SK-N-SH (cell line): Measurements from ENCODE around the gene JPT2. TPM values are rescaled to one million over a fixed set of nuclear protein-coding genes. Genes with fewer than 3 reads are reported as not detected.

Experiments used
- CTCF ChIA-PET: fragments of 300-600, 350-600 bp; formaldehyde crosslinking; extraction: SDS; loops from one replicate; lab custom pipeline; 2021; lab: Yijun Ruan, JAX
- POLR2A ChIA-PET: fragments of 350-600 bp; sonication (Branson Sonifier 250); formaldehyde crosslinking; extraction: SDS; loops from one replicate; lab custom pipeline; 2020; ENCODE audit warnings: antibody characterized with exemption, inconsistent platforms; lab: Yijun Ruan, JAX
- DNase-seq: peaks from one replicate; pipeline ENCODE4 v3.0.0; 2012
- H2AFZ ChIP-seq: fragments of 200-600 bp; sonication (generic); 2 replicates; pipeline ENCODE4 v1.8.1; 2016; ENCODE audit warnings: antibody characterized with exemption, mild to moderate bottlenecking, low read depth
- H3F3A ChIP-seq: fragments of 200-600 bp; sonication (generic); replicated peaks from 2 replicates; pipeline ENCODE3; 2016; ENCODE audit warnings: antibody characterized with exemption, mild to moderate bottlenecking; ENCODE audit not compliant: insufficient read depth
- H3K27ac ChIP-seq, 2 experiments: fragments of 200-500 bp in 1 of 2; fragments of 200-600 bp in 1 of 2; sonication (Bioruptor generic) in 1 of 2; sonication (generic), shearing (Covaris generic) in 1 of 2; 2 replicates each; pipeline versions ENCODE4 v1.5.1 to v1.6.1; 2014 to 2016; ENCODE audit warnings: low read depth in 2 of 2, inconsistent platforms in 1 of 2, low read length in 1 of 2, mild to moderate bottlenecking in 1 of 2, mixed read lengths in 1 of 2
- H3K27me3 ChIP-seq: fragments of 200-600 bp; sonication (generic), shearing (Covaris generic); 2 replicates; pipeline ENCODE4 v1.6.1; 2016; ENCODE audit warnings: mixed run types; ENCODE audit not compliant: insufficient read depth
- H3K36me3 ChIP-seq, 2 experiments: fragments of 200-500 bp in 1 of 2; fragments of 200-600 bp in 1 of 2; sonication (Bioruptor generic) in 1 of 2; sonication (generic) in 1 of 2; replicated peaks in 1 of 2; 2 replicates each; pipeline versions ENCODE3 to v1.5.1; 2014 to 2016; ENCODE audit warnings: low read length in 1 of 2, mild to moderate bottlenecking in 1 of 2; ENCODE audit not compliant: insufficient read depth in 2 of 2, control insufficient read depth in 1 of 2
- H3K4me1 ChIP-seq, 2 experiments: fragments of 200-500 bp in 1 of 2; fragments of 200-600 bp in 1 of 2; sonication (Bioruptor generic) in 1 of 2; sonication (generic), shearing (Covaris generic) in 1 of 2; 2 replicates each; pipeline versions ENCODE4 v1.5.1 to v1.6.1; 2014 to 2016; ENCODE audit warnings: low read depth in 1 of 2, low read length in 1 of 2, mixed run types in 1 of 2; ENCODE audit not compliant: insufficient read depth in 2 of 2, control insufficient read depth in 1 of 2
- H3K4me2 ChIP-seq: fragments of 200-600 bp; sonication (generic), shearing (Covaris generic); 2 replicates; pipeline ENCODE4 v1.6.1; 2017; ENCODE audit warnings: mixed run types
- H3K4me3 ChIP-seq, 2 experiments: fragments of 200-500 bp in 1 of 2; fragments of 200-600 bp in 1 of 2; sonication (Bioruptor generic) in 1 of 2; sonication (generic), shearing (Covaris generic) in 1 of 2; 2 replicates each; pipeline versions ENCODE4 v1.5.1 to v1.8.1; 2014 to 2016; ENCODE audit warnings: low read depth in 2 of 2, inconsistent platforms in 1 of 2, low read length in 1 of 2, mild to moderate bottlenecking in 1 of 2, mixed read lengths in 1 of 2, moderate library complexity in 1 of 2
- H3K79me2 ChIP-seq: fragments of 200-600 bp; sonication (generic); 2 replicates; pipeline ENCODE4 v1.8.1; 2017; ENCODE audit warnings: mild to moderate bottlenecking; ENCODE audit not compliant: insufficient read depth
- H3K9ac ChIP-seq: fragments of 200-600 bp; sonication (generic); 2 replicates; pipeline ENCODE4 v1.6.1; 2017; ENCODE audit warnings: mixed run types
- H3K9me2 ChIP-seq: fragments of 200-600 bp; sonication (generic); 2 replicates; pipeline ENCODE4 v1.6.1; 2017; ENCODE audit warnings: mixed run types
- H3K9me3 ChIP-seq: fragments of 200-600 bp; sonication (generic); 2 replicates; pipeline ENCODE4 v1.6.1; 2017; ENCODE audit warnings: mixed run types, mild to moderate bottlenecking, moderate library complexity
- H4K20me1 ChIP-seq: fragments of 200-600 bp; sonication (generic); 2 replicates; pipeline ENCODE4 v1.6.1; 2017; ENCODE audit warnings: mild to moderate bottlenecking, mixed run types; ENCODE audit not compliant: insufficient read depth
- ELF1 ChIP-seq: IDR thresholded peaks from 2 replicates; pipeline ENCODE4 v1.4.0; 2012
- EP300 ChIP-seq, 2 experiments: IDR thresholded peaks; 2 replicates each; pipeline versions ENCODE4 v1.4.0 to v1.6.1; 2012; ENCODE audit warnings: borderline replicate concordance in 1 of 2, low read depth in 1 of 2, low read length in 1 of 2
- EZH2phosphoT487 ChIP-seq: fragments of 200-600 bp; sonication (generic); IDR thresholded peaks from 2 replicates; pipeline ENCODE4 v1.6.1; 2017; ENCODE audit warnings: low read depth, mixed run types, mild to moderate bottlenecking, antibody characterized with exemption, moderate library complexity, borderline replicate concordance
- FOSL2 ChIP-seq: IDR thresholded peaks from 2 replicates; pipeline ENCODE4 v1.4.0; 2012; ENCODE audit warnings: low read depth, mild to moderate bottlenecking, moderate library complexity, borderline replicate concordance
- FOXJ3 ChIP-seq: sonication (generic); formaldehyde crosslinking; IDR thresholded peaks from 2 replicates; pipeline ENCODE4 v1.5.1; 2020; ENCODE audit warnings: mild to moderate bottlenecking, missing genetic modification reagents
- GABPA ChIP-seq: IDR thresholded peaks from 2 replicates; pipeline ENCODE4 v1.4.0; 2012; ENCODE audit warnings: low read depth, mild to moderate bottlenecking
- GATA2 ChIP-seq: sonication (generic); formaldehyde crosslinking; IDR thresholded peaks from 2 replicates; pipeline ENCODE4 v1.5.0; 2020; ENCODE audit warnings: mild to moderate bottlenecking, missing genetic modification reagents
- MEF2A ChIP-seq: IDR thresholded peaks from 2 replicates; pipeline ENCODE4 v1.4.0; 2012; ENCODE audit warnings: low read depth, borderline replicate concordance
- NFIC ChIP-seq: IDR thresholded peaks from 2 replicates; pipeline ENCODE4 v1.4.0; 2012; ENCODE audit warnings: borderline replicate concordance
- POLR2AphosphoS5 ChIP-seq: IDR thresholded peaks from 2 replicates; pipeline ENCODE4 v1.6.1; 2012; ENCODE audit warnings: low read depth, low read length
- RCOR1 ChIP-seq: fragments of 150-350 bp; IDR thresholded peaks from 2 replicates; pipeline ENCODE4 v1.6.1; 2017; ENCODE audit warnings: antibody characterized with exemption, low read length
- RFX5 ChIP-seq: IDR thresholded peaks from 2 replicates; pipeline ENCODE4 v1.6.1; 2012; ENCODE audit warnings: mild to moderate bottlenecking, improper control_type of control experiment, low read length
- RXRA ChIP-seq: IDR thresholded peaks from 2 replicates; pipeline ENCODE4 v1.4.0; 2012; ENCODE audit warnings: low read depth, mild to moderate bottlenecking, borderline replicate concordance
- TEAD4 ChIP-seq: IDR thresholded peaks from 2 replicates; pipeline ENCODE4 v1.4.0; 2012; ENCODE audit warnings: mild to moderate bottlenecking, borderline replicate concordance; ENCODE audit not compliant: insufficient read depth
- YY1 ChIP-seq: IDR thresholded peaks from 2 replicates; pipeline ENCODE4 v1.4.0; 2012; ENCODE audit warnings: low read depth, mild to moderate bottlenecking
- WGBS: methylation state at CpG from one replicate; pipeline ENCODE4 v1.1.6; 2017; ENCODE audit warnings: low lambda C conversion rate; 5-methylcytosine and 5-hydroxymethylcytosine counted together
- polyA plus RNA-seq, 3 experiments: library from polyadenylated mRNA; depleted of rRNA; stranded (reverse); fragments of >200 nt; gene quantifications; 2 replicates each; pipeline ENCODE4 v1.2.3, GENCODE V29; 2012
- TF ChIP-seq, protein P1 (sequence below): IDR thresholded peaks from 2 replicates; pipeline ENCODE4 v1.6.1; 2012; ENCODE audit warnings: mild to moderate bottlenecking, low read depth, low read length, moderate library complexity
- TF ChIP-seq, protein P2 (sequence below): IDR thresholded peaks from 2 replicates; pipeline ENCODE4 v1.4.0; 2012; ENCODE audit warnings: low read depth
- TF ChIP-seq, protein P3 (sequence below): IDR thresholded peaks from 2 replicates; pipeline ENCODE4 v1.4.0; 2012; ENCODE audit warnings: low read depth, borderline replicate concordance
- TF ChIP-seq, protein P4 (sequence below): fragments of 150-350 bp; IDR thresholded peaks from 2 replicates; pipeline ENCODE4 v1.6.1; 2017; ENCODE audit warnings: antibody characterized with exemption, low read length, low read depth, borderline replicate concordance
- TF ChIP-seq, protein P5 (sequence below): IDR thresholded peaks from 2 replicates; pipeline ENCODE4 v1.4.0; 2012; ENCODE audit warnings: low read depth, borderline replicate concordance

The JPT2 gene
- polyA plus RNA-seq, 1 of the 3 experiments (the other 2 are of a cell fraction), result 67.4 TPM

DNA sequence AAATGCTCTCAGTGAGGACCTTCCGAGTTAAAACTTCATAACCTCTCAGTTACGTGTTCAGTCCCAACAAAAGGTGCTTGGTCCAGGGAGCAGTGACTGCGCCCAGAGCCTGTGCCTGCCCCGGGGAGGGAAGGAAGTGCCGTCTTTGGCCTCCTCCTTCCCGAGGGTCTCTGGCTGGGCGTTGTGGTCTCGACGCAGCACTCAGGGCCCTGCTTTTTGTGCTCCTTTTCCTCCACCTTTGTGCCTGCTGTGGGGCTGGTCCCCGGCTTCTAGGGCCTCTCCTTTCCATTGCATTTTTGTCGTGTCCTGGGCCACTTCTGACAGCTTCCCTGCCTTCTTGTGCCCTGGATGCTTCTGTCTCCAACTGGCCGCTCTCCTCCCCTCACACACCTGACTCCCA, 36.8 kb upstream of the JPT2 start:
- H3K9me3 ChIP-seq, result no peaks in the 10 kb centered on the region
- no peak overlapping the region for H3K27ac ChIP-seq
- H3F3A ChIP-seq, result no peaks in the 10 kb centered on the region
- 96% methylated on average over 12 of the region's 12 CpGs for WGBS
- H3K4me1 ChIP-seq, result no peaks in the 10 kb centered on the region
- ChIA-PET CTCF (no interaction called here), POLR2A (no interaction called here)
- no peaks in the 10 kb centered on the region for H3K27me3 ChIP-seq
- no peak overlapping the region for H3K9ac ChIP-seq
- H3K9me2 ChIP-seq, result no peaks in the 10 kb centered on the region
- H2AFZ ChIP-seq, result no peak overlapping the region
- no peak for DNase-seq
- H3K79me2 ChIP-seq, result peaks cover 6% of the 10 kb centered on the region; the same call in 1 of the 2 replicates
- no peak overlapping the region for H3K4me2 ChIP-seq
- TF ChIP-seq YY1 (no peak), RCOR1 (no peak), RXRA (no peak), EP300 (IDR thresholded peaks at IDR 0.05; ENCODE audit: borderline replicate concordance in 1 of 2, low read depth in 1 of 2, low read length in 1 of 2) (no peak), EZH2phosphoT487 (no peak), ELF1 (no peak), FOXJ3 (CRISPR knock-in tag) (no peak)
- TF ChIP-seq, protein P1, sequence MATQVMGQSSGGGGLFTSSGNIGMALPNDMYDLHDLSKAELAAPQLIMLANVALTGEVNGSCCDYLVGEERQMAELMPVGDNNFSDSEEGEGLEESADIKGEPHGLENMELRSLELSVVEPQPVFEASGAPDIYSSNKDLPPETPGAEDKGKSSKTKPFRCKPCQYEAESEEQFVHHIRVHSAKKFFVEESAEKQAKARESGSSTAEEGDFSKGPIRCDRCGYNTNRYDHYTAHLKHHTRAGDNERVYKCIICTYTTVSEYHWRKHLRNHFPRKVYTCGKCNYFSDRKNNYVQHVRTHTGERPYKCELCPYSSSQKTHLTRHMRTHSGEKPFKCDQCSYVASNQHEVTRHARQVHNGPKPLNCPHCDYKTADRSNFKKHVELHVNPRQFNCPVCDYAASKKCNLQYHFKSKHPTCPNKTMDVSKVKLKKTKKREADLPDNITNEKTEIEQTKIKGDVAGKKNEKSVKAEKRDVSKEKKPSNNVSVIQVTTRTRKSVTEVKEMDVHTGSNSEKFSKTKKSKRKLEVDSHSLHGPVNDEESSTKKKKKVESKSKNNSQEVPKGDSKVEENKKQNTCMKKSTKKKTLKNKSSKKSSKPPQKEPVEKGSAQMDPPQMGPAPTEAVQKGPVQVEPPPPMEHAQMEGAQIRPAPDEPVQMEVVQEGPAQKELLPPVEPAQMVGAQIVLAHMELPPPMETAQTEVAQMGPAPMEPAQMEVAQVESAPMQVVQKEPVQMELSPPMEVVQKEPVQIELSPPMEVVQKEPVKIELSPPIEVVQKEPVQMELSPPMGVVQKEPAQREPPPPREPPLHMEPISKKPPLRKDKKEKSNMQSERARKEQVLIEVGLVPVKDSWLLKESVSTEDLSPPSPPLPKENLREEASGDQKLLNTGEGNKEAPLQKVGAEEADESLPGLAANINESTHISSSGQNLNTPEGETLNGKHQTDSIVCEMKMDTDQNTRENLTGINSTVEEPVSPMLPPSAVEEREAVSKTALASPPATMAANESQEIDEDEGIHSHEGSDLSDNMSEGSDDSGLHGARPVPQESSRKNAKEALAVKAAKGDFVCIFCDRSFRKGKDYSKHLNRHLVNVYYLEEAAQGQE, result no peak
- TF ChIP-seq, protein P2, sequence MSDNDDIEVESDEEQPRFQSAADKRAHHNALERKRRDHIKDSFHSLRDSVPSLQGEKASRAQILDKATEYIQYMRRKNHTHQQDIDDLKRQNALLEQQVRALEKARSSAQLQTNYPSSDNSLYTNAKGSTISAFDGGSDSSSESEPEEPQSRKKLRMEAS, result no peak
- 0 out of 2 replicates have a peak, but pooled peaks cover 3% of the 10 kb centered on the region for H4K20me1 ChIP-seq
- H3K4me3 ChIP-seq, result no peak overlapping the region
- H3K36me3 ChIP-seq, result peaks cover 17 to 66% of the 10 kb centered on the region in 2 experiments

DNA sequence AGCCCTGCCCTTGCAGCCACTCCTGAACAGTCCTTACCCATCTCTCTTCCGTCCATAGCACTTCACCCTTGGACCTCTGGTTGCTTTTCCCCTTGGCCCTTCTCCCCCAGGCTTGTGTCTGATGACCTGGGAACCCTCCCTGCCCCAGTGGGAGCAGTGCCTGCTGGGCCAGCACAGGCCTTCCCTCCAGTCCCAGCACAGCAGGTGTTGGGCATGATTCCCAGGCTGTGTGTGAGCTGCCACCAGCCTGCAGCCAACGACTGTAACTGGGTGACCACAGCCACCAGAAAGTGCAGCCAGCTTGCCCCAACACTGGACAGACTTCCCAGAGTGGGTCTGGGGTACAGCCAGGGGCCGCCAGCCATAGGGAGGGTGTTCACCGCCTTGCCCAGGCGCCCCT, 35.9 kb upstream of the JPT2 start:
- peaks cover 21 to 75% of the 10 kb centered on the region in 2 experiments for H3K36me3 ChIP-seq
- no peak overlapping the region for H3K9ac ChIP-seq
- peaks cover 0 to 4% of the 10 kb centered on the region in 2 experiments; a peak in 1 of 4 replicates for H3K4me1 ChIP-seq
- H2AFZ ChIP-seq, result no peak overlapping the region
- WGBS, result 86% methylated on average over 4 of the region's 5 CpGs
- H3K27ac ChIP-seq, result no peak overlapping the region
- no peaks in the 10 kb centered on the region for H3K9me3 ChIP-seq
- POLR2A ChIA-PET, result no interaction called here
- 0 out of 2 replicates have a peak, but pooled peaks cover 8% of the 10 kb centered on the region for H4K20me1 ChIP-seq
- no peak for DNase-seq
- no peaks in the 10 kb centered on the region for H3K27me3 ChIP-seq
- CTCF ChIA-PET, result no interaction called here
- no peak overlapping the region for H3K4me3 ChIP-seq
- no peaks in the 10 kb centered on the region for H3F3A ChIP-seq
- H3K79me2 ChIP-seq, result peaks cover 7% of the 10 kb centered on the region; the same call in 1 of the 2 replicates
- no peak overlapping the region for H3K4me2 ChIP-seq
- no peaks in the 10 kb centered on the region for H3K9me2 ChIP-seq
- TF ChIP-seq, protein P3, sequence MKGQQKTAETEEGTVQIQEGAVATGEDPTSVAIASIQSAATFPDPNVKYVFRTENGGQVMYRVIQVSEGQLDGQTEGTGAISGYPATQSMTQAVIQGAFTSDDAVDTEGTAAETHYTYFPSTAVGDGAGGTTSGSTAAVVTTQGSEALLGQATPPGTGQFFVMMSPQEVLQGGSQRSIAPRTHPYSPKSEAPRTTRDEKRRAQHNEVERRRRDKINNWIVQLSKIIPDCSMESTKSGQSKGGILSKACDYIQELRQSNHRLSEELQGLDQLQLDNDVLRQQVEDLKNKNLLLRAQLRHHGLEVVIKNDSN, result no peak
- no peak for TF ChIP-seq ELF1
- no peak for TF ChIP-seq RXRA
- TF ChIP-seq FOSL2, result no peak
- TF ChIP-seq NFIC, result no peak
- TF ChIP-seq, protein P4, sequence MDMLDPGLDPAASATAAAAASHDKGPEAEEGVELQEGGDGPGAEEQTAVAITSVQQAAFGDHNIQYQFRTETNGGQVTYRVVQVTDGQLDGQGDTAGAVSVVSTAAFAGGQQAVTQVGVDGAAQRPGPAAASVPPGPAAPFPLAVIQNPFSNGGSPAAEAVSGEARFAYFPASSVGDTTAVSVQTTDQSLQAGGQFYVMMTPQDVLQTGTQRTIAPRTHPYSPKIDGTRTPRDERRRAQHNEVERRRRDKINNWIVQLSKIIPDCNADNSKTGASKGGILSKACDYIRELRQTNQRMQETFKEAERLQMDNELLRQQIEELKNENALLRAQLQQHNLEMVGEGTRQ, result no peak
- TF ChIP-seq FOXJ3 (CRISPR knock-in tag), result no peak
- TF ChIP-seq YY1, result no peak
- TF ChIP-seq, protein P5, sequence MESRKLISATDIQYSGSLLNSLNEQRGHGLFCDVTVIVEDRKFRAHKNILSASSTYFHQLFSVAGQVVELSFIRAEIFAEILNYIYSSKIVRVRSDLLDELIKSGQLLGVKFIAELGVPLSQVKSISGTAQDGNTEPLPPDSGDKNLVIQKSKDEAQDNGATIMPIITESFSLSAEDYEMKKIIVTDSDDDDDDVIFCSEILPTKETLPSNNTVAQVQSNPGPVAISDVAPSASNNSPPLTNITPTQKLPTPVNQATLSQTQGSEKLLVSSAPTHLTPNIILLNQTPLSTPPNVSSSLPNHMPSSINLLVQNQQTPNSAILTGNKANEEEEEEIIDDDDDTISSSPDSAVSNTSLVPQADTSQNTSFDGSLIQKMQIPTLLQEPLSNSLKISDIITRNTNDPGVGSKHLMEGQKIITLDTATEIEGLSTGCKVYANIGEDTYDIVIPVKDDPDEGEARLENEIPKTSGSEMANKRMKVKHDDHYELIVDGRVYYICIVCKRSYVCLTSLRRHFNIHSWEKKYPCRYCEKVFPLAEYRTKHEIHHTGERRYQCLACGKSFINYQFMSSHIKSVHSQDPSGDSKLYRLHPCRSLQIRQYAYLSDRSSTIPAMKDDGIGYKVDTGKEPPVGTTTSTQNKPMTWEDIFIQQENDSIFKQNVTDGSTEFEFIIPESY, result no peak
- no peak for TF ChIP-seq GATA2 (CRISPR knock-in tag)
- TF ChIP-seq RFX5, result no peak
- no peak for TF ChIP-seq TEAD4
- TF ChIP-seq MEF2A, result no peak
- no peak for TF ChIP-seq GABPA
- TF ChIP-seq, protein P2, result no peak
- TF ChIP-seq POLR2AphosphoS5, result no peak
